ENCODE measurements around the gene SCAMP2.

SCAMP2 gene

DNA sequence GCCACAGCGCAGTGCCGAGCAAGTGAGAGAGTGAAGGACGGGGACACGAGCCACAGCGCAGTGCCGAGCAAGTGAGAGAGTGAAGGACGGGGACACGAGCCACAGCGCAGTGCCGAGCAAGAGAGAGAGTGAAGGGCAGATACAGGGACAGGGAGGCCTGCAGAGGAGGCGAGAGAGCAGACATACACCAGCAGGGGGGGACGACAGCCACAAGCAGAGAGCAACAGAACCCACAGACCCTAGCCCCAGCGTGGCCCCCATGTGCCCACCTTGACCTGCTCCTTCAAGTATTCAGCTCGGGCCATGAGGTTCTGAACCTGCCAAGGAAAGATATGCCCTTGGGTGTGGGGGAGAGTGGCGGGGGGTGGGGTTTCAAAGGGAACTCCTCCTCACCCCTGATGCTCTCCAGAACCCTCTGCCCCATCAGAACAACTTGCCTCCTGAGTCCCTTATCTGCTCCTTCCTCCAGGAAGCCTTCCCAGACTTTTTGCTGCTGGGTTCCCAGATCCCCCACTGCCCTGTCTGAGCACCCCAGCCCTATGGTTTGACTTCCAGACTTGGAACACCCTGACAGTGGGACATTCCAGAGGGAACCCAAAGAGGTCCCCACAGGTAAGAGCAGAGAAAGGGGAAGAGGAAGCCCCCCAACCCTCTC lies 35.6 kb downstream of the SCAMP2 start:
- no peak for DNase-seq

DNA sequence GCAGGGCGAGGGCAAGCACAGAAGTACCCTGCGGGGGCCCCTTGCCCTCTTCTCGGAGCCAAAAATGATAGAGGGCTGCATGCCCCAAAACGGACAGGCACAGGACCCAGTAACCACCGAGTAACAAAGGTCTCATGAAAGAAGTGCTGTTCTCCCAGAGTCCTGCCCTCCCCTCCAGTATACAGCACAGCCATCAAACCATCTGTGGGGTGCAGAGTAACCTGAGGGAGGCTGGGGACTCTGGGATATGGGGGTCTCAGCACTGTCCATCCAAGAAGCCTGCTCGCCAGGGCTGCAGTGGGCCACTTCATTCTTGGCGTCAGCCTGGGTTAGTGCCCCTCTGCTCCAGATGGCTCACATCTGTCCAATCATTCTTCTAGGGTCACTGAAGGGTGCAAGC lies 36.3 kb downstream of the SCAMP2 start:
- DNase-seq = no peak

DNA sequence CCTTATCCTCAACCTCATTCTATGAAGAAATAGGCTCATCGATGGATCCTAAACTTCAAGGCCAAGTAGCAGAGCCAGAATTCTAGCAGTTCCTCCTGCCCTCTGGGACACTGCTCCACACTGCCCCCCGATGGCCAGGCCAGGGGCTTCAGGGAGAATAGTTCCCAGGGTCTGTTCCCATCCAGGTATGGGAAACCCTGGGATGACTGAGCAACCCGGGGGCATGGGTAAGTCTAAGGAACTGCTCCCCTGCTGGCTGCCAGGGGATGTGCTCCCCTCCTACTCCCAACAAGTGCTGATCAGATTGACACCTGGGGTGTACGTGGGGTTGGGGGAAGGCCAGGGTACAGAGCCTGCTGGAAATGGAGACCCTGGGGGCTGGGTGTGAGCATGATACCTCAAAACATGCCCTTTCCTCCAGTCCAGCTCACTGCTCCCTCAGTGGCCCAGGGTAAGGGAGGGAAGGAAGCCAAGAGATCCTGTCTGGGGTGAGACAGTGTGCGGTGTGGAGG lies 37.8 kb downstream of the SCAMP2 start:
- DNase-seq = peak; percentile 79

DNA sequence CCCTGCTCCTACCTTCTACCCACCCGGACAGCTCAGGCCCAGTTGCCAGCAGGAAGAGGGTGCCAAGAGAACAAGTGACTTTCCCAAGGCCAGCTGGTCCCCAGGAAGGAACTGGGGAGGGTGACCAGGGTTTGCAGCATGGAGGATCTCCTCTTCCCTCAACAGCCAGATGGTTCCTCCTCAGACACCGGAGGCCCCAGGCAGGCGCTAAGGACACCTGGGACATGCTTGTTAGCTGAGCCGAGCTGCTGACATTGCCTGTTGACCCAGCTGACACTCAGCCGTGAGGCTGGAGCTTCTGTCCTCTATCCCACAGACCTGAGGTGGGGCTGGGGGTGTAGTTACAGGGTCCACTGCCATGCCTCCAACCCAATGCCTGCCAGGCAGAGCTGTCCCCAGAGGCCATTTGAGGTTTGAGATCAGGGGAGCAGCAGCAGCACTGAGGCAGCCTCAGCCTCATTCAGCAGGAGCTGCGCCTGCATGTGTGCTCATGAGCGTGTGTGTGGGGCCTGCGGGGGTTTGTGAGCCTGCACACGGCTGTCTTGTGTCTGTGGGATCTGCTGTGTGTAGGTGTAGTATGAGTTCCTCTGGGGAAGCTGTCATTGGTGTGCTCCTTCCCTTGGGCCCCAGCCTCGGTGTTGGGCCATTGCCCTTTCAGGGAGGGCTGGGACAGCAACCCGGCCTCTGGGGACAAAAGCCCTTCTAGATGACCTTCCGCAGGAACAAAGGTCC lies 39.6 kb downstream of the SCAMP2 start:
- DNase-seq = no peak

DNA sequence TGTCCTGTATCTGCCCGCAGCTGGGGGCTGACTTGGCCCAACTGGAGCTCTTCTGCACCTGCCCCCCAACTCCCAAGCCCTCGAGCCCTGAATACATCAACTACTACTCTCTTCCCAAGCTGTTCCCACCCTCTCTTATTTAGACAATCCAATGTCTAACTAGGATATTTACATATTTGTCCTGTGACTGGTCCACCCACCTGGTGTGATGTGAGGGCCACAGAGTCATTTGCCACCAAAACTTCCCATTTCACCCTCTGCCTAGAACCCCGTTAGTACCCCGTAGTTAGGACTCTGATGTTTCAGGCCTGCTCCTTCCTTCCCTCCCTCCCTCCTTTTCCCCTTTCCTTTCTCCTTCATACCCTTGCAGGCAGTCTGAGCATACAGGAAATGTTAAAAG lies 40.3 kb downstream of the SCAMP2 start:
- no peak for DNase-seq

DNA sequence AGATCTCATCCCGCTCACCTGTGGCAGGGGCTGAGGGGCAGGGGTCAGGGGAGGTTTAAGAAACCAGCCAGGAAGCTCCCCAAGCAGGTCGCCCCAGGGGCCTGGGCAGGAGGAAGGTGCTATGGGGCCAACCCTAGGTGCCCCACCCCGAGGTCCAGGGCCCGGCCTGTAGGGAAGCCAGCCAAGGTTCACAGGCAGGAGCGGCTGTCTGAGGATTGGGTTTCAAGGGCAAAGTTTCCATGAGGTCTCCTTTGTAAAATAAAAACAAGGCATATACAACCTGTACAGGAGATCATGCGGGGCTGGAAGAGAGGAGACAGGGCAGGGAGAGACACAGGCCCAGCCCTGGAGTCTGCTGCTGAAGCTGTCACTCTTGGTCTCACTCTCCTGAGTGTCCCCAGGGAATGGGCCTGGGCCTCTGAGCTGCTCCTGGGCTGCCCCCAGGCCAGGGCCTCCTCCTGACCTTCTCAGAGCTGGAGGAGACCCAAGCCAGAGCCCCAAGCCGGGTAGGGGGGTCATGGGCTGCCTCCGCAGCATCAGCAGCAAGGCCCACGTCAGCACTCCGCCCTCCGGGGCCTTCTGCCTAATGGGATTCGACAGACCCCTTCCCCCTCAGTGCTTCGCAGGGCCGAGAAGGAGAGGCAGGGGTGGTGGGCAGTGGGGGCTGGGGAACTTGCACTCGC lies 41.2 kb downstream of the SCAMP2 start:
- no peak for DNase-seq

DNA sequence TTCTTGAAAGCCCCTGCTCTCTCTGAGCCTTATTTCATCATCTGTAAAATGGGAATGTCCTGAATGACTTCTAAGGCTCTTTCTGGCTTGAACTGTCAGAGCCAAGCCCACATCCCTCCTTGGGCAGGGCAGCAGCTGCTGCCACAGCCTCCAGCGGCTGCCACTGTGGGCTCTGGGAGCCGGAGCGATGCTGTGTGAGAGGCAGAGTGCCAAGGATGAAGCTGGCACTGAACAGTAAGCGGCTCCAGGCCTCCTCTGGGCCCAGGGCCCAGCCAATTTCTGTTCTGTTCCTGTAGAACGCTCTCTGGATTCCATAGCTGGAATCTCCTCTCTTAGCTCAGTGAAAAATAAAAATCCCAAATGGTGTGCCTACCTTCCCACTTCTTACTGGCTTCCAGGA lies 42.3 kb downstream of the SCAMP2 start:
- no peak for DNase-seq

DNA sequence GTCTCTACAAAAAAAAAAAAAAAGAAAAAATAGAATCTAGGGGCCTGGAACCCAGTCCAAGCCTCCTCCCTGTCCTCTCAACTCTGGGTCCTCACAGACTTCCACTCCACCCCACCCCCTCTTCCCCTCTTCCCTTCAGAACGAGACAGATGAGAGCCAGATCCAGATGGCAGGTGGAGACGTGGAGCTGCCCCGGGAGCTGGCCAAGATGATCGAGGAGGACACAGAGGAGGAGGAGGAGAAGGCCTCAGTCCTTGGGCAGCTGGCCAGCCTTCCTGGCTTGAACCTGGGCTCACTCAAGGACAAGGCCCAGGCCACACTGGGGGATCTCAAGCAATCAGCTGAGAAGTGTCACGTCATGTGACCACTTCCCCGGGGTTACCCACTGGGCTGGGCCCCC lies 43.2 kb downstream of the SCAMP2 start:
- DNase-seq = no peak

DNA sequence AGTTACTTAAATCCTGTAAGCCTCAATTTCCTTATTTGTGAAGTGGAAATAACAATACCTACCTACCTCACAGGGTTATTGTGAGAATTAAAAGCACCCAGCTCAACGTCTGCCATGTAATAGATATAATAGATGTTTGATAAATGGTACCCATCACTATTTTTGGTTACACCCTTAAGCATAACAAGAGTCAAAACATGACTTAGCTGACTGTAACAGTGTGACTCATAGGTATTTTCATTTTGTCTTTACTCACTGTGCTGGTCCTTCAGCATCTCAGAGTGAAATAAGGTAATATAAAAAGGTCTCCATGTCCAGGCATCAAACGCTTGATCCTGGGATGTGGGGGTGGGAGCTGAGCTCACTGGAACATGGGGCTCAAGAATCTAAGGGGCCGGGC lies 43.7 kb downstream of the SCAMP2 start:
- DNase-seq = no peak

DNA sequence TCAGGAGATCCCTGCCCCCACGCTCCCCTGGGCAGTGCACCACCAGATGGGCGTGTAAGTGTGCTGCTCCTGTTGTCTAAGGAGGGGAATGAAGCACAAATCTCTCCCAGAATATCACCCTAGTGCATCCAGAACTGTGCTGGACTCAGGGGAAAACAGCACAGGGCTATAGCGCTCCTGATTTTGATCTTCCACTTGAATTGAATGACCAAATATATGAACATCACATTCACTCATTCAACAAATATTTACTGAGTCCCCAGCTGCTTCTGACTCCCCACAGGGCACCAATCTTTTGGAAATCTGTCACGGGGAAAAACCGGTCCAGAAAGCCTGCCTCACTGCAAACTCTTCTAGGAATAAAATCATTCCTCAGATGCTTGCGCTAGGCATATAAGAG lies 44.3 kb downstream of the SCAMP2 start:
- DNase-seq = no peak

DNA sequence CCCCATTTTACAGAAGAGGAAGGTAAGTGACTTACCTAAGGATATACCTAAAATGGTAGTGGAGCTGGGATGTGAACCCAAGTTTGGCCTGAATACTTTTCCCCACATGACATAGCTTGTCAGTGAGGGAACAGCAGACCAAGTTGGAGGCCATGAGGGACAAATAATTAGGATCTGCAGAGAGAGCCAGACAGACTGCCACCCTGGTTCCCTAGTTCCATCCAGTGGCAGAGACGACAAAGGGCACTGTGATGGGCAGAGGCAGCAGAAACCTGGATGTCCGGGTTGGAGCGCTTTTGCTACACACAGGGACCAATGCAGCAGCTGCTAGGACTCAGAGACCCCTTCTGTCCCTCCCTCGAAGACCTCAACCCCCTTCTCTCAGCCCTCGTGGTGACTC lies 45.6 kb downstream of the SCAMP2 start:
- no peak for DNase-seq

DNA sequence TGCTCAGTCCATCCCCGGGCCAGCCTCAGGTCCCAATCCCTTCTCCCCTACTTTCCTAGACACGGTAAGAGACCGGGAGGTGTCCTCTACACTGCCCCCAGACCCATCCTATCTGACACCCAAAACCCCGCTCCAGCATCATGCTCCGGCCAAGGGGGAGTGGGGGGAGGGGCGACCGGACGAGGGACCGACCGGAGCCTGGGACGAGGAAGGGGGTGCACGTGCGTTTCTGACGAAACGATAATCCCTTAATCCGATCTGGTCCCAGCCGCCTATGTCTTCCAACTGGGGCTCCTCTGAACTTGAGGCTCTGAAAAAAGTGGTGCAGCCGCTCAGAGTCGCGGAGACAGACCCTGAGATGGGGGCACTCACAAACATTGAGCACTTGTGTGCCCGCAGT lies 46.2 kb downstream of the SCAMP2 start:
- no peak for DNase-seq

DNA sequence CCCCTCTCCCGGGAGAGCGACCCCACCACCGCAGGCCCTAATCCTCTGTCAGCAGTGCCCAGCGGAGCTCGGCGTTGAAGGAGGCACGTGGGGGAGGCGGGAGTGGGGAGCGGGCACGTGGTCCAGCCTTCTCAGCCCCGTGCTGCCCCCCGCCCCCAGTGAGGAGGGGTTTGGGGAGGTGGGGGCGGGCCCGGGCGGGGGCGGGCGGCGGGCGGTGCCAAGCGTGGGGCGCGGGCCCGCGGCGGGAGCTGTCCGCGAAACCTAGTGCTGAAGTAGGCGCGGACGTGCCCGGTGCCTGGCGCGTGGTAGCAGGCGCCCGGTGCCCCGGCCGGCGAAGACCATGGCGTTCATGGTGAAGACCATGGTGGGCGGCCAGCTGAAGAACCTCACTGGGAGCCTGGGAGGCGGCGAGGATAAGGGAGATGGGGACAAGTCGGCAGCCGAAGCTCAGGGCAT lies 46.8 kb downstream of the SCAMP2 start, which contains the start of gene CPLX3:
TSS of gene CPLX3 (plus strand) at position 264 of the 456 bp plus-strand sequence. CDS start at position 341, 77 bp downstream.
- peak; percentile 71 for DNase-seq

DNA sequence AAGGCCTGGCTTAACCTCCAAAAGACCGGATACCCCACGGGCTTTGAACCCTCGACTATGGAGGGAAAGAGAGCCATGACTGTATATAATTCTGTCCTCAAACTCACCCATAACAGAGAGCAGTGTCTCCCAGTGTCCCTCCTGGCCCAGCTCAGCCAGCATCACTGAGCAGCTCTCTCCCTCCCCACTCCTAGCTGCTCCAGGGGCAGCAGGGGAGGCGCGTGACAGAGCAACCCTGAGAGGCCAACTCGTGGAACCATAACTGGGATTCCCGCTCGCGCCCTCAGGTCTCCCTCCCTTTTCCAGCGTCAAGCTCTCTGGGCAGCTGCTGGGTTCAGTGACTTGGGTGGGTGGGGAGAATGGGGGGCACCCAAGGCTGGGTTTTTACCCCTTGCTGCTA lies 47.3 kb downstream of the SCAMP2 start:
- no peak for DNase-seq

DNA sequence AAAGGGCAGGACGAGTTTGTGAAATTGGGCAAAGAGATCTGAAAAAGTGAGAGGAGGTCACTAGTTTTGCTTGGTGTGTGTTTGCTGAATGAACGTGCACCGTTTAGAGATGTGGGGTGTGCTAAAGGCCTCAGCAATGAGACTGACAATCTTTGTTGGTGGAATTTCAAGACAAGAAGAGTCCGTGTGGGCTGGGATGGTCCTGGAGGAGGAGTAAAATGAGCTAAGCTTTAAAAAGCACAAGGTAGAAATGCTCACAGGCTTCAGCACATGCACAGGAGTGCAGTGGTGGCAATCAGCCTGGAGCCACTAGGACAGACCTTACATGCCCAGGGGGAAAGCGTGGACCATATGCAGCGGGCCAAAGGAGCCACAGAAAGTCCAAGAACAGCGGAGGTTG lies 48.2 kb downstream of the SCAMP2 start:
- DNase-seq = no peak

DNA sequence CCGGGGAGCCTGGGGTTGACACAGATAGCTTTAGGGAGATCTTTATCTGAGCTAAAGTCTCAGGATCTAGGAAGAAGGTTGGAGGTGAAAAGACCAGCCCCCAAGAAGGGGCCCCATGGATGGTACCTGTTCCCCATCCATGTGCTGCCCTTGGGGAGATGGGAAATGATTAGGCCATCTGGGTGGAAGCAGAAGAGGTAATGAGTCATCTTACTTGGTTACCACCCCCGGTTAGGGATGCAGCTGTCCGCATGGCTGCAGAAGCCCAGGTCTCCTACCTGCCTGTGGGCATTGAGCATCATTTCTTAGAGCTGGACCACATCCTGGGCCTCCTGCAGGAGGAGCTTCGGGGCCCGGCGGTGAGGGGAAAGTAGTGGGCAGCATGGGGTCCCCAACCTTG lies 49.8 kb downstream of the SCAMP2 start:
- no peak for DNase-seq

DNA sequence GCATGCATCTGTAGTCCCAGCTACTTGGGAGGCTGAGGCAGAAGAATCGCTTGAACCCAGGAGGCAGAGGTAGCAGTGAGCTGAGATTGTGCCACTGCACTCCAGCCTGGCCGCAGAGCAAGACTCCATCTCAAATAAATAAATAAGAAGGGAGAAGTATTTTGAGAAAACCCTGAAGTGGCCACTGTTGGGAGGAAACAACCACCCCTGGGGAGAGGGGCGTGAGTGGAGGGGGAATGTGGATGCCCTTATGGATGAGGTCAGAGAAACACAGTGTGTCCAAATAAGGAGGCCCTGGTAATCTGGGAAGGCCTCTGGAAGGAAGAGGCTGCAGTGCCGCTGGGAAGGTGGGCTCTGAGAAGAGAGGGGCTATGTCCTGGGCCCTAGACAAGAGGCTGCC lies 50.9 kb downstream of the SCAMP2 start:
- no peak for DNase-seq

DNA sequence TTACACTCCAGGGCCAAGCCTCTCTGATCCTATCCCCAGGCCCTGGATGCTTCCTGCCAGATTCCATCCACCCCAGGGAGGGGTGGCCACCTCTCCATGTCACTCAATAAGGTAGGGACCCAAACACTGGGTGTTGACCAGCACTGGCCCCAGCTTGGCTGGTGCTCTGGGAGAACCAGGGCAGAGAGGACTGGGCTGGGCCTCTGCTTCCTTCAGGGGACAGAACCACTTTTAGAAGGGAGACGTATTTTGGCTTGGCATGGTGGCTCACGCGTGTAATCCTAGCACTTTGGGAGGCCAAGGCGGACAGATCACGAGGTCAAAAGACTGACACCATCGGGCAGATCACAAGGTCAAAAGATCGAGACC lies 51.4 kb downstream of the SCAMP2 start:
- DNase-seq = no peak

DNA sequence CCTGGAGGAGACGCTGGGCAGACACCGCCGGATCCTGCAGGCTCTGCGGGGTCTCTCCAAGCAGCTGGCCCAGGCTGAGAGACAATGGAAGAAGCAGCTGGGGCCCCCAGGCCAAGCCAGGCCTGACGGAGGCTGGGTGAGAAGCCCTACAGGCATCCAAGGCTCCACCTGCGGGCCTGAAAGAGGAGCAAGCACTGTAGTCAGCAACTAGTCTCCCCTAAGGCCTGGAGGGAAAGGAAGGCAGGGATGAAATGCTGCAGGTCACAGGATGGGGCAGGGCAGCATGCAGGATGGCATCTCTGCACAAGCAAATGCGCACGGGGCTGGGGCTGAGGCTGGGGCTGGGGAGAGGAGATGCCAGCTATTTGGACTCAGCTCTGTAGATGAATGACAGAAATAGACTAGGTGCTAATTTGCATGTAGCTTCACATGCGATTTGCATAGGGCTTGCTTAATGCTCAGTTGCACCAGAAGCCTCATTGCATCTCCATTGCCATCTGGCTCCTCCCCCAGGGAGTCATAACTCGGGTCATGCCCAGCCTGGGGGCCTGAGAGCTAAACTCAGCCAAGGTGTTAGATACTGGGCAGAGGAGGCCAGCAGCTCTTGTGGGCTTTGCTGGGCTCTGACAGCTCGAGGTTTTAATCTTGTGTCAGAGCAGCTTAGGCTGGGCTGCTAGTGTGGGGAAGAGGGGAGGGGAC lies 51.9 kb downstream of the SCAMP2 start:
- no peak for DNase-seq

DNA sequence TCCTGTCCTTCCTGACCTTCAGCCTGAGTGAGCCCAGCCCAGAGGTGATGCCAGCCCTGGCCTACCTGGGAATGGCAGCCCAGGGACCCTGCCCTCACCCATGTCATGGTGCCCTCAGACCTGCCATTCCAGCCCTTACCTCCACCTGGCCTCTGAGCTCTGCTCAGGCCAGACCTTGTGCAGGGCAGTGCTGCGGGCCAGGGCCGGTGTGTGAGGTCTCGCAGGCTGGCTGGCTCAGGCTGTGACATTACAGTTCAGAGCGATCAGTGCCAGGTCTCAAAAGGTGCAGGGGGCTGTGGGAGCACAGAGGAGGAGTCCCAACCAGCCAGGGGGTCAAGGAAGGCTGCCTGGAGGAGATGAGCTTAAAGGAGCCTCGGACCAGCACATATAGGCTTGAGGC lies 53.1 kb downstream of the SCAMP2 start:
- DNase-seq = no peak

DNA sequence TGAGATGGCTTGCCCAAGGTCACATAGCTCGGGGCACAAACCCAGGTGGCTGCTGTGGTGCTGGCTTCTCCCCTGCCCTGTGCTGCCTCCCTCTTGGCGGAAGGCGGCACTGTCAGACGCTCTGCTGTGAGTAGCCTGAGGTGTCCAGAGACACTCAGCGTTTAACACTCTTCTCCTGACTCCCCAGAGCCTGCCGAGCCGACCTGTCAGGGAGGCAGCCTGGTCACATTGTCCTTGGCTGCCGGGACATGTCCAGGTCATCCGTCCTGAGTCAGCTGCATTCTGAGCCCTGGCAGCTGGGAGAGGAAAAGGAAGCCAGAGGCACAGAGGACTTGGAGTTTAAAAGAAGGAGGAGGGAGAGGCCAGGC lies 55.8 kb downstream of the SCAMP2 start:
- no peak for DNase-seq

DNA sequence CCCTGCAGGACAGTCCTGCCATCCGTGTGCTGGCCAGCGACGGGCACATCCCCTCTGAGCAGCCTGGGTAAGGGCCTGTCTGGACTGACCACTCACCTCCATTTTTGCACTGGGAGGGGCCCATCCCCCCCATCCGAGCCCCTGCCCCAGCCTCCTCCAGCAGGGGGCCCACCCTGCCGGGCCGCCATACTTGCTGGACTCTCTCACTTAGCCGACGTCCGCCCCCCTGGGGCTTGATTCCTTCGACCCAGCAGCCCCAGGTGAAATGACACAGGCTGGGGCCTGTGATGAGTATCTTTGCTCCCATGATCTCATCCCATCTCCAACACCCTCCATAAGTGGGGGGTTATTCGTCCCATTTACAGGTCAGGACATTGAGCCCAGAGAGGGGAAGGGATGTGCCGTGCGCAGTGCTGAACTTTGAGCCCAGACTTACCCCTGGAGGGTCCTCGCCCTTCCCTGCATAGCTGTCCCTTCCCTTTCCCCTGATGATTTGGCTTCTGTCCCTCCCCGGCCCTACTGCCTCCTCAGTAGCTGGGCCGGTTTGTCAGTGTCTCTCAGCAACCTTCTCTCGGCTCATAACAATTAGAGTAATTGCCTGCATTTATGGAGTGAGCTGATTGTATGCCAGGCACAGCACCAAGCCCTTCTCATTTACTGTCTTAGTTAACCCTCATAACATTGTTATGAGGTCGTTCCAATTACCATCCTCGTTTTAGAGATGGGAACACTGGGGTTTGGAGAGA lies 56.4 kb downstream of the SCAMP2 start:
- no peak for DNase-seq

DNA sequence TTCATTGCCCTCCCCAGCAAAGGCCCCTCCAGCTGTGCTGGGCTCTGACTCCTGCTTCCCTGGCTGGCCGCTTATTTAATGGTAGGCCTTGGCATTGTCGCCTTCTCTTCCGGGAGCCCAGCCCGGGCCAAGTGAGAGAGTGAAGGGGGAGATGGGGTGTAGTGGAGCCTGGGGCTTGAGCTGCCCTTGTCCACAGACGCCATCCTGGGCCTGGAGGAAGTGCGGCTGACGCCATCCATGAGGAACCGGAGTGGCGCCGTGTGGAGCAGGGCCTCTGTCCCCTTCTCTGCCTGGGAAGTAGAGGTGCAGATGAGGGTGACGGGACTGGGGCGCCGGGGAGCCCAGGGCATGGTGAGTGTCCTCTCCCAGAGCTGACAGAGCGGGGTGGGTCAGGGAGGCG lies 57.2 kb downstream of the SCAMP2 start:
- DNase-seq = no peak

Measured in activated CD8-positive, alpha-beta memory T cell treated with anti-CD3 and anti-CD28 coated beads, Interleukin-2, amount 50 U/mL, for 48 hours (primary cell).